Activated CD4-positive, CD25-positive, alpha-beta regulatory T cell treated with anti-CD3 and anti-CD28 coated beads, Interleukin-2, amount 50 U/mL, for 16 hours (primary cell): ENCODE results near the gene MCF2L.

Experiments
- DNase-seq: peaks from one replicate; pipeline ENCODE4 v3.0.0-alpha.2; 2020; ENCODE audit warnings: low read depth, low spot score

Gene MCF2L

DNA sequence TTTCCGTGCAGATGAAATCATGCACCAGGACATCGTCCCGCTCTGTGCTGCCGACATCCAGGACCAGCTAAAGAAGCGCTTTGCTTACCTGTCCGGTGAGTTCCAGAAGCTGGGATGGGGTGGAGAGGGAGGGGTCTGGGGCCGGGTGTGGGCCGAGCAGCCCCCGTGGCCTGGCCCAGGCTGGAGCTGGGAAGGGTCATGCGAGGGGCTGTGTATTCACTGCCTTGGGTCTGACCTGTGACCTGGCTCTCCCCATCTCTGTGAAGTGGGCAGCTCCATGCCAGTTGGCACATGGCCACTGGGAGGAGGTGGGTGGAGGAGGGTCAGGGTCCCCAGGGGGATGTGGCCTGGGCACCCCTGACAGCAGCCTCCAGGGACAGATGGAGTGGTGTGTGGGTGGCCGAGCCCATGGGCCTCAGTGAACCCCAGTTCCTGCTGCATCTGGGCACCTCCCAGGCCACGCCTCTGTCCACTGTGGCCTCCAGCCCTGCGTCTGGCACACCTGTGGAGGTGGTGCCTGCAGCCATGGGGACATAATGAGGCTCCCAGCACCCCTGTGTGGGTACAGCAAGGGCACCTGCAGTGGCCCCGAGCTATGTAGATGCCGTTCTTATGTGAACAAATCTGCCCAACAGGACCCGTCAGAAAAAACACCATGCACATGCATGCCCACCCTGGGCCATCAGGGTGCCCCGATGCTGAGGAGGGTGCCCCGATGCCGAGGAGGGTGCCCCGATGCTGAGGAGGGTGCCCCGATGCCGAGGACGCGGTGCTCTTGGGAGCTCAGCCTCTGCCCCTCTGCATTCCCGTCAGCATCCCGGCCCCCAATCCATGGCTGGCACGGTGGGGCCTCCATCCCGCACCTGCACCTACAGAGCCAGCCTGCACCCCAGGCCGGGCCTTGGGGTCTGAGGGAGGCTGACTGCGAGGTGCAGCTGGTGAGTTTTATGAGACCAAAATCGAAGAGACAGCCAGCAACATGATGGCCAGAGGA lies 46.0 kb downstream of the MCF2L start:
- no peak for DNase-seq

DNA sequence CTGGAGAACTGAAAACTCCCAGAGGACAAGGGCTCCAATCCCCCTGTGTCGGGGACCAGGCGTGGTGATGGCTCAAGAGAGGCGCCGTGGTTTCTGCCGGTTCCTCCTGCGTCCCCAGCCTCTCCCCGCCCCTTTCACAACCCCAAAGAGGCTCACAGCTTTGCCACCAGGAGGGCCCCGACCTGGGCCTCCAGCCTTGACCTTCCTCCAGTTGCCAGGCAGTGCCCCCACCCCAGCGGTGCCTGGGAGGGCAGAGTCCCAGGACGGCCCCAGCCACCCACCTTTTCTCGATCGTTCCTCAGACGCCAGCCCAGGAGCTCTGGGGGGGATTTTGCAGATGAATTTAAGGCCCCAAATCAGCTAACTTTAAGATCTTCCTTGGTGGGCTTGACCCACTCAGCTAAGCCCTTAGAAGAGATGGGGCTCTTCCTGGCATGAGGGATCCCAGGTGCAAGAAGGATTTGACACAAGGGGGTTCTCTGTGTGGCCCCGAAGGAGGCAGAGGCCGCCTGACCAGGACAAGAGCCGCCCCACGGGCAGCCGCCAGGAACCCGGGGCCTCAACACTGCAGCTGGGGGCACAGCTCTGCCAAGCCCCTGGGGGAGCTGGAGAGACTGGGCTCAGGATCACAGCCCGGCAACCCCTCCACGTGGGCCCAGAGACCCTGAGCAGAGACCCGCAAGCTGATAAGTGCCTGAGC lies 47.0 kb downstream of the MCF2L start:
- DNase-seq = no peak

DNA sequence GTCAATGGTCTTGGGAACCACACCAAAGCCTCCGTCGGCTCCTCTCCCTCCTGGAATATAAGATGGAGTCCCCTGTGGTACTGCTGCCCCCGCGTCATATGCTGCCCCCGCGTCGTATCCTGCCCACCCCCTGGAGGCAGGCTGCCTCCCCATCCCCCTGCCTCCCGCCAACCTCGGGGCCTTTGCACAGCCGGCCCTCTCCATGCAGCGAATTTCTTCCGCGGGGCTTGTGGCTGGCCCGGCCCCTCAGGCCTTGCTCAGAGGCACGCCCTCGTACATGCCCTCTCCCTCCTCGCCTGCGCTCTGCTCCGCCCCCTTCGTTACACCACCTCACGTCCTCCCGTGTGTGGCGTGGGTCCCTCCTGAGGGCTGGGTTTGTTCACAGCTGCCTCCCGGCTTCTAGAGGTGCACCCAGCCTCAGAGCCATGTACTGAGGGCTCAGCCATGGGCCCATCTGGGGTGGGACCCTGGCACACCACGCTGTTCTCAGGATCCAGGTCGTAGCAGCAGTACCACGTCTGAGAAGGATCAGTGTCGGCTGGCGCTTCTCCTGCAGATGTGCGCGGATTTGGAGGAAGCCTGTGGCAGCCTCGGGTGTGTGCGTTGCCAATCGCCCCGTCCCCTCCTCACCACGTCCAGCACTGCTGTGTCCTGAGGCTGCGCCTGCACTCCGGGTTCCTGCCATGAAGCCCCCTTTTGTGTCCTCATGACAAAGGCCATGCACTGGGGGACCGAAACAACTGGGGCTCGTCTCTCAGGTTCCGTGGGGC lies 47.7 kb downstream of the MCF2L start:
- DNase-seq = no peak

DNA sequence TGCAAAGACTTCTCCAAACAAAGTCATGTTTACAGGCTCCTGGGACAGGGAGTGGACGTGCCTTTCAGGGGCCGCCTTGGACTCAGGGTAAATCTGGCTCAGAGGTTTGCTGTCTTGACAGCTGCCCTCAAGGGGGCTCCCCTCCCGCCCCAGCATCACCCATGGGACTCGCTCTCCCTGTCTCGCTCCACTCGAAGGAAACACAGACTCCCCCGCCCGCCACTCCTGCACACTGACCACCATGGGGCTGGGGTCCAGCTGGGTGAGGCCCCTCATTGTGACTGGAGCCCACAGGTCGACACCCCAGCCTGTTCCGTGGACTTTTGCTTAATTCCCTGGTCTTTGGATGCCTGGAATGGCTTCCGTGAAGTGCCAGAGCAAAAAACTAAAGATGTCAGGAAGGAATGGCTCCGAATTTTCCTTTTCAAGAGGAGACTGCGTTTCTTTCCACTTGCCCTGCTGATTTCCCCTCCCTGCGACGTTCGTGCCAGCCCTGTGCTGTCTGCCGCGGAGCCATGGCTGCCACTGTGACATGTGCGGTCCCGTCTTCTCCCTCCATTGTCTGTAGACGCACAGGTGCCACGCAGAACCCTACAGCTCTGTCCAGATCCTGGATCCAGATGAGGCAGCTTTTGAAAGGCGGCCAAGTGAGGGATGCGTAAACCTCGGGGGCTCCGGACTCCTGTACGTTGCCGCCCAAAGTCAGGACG lies 48.6 kb downstream of the MCF2L start:
- no peak for DNase-seq

DNA sequence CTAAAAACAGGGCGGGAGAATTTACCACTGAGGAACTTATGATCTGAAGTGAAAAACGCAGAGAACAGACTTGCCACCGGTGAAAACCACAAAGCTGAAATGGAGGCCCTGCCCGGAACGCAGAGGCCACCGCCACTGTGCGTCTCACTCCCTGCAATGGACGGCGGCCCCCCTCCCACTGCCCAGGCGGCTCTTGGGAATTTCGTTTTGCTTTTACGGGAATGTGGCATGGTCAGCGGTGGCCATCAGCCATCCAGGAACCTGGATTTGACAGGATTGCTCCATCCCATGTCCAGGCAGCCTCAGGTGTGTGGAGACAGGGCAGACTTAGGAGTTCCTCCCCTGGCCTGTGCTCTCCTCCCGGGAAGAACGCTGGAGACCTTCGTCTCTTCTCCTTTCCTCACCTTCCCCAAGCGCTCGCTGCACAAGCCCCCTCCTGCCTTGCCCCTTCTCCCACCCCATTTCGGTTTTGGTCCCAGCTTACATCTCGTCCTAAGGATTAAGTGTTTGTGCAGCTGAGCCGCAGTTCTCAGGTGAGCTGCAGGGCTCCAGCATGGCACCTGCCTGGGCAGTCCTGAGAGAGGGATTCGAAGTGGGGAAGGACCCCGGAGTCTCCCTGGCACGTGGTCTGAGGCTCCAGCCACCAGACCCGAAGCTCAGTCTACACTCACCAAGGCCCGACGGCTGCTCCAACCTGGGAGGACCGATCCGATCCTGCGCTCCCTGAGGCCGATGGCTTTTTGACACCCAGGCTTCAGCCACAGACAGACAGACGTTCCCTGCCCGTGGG lies 49.9 kb downstream of the MCF2L start:
- no peak for DNase-seq

DNA sequence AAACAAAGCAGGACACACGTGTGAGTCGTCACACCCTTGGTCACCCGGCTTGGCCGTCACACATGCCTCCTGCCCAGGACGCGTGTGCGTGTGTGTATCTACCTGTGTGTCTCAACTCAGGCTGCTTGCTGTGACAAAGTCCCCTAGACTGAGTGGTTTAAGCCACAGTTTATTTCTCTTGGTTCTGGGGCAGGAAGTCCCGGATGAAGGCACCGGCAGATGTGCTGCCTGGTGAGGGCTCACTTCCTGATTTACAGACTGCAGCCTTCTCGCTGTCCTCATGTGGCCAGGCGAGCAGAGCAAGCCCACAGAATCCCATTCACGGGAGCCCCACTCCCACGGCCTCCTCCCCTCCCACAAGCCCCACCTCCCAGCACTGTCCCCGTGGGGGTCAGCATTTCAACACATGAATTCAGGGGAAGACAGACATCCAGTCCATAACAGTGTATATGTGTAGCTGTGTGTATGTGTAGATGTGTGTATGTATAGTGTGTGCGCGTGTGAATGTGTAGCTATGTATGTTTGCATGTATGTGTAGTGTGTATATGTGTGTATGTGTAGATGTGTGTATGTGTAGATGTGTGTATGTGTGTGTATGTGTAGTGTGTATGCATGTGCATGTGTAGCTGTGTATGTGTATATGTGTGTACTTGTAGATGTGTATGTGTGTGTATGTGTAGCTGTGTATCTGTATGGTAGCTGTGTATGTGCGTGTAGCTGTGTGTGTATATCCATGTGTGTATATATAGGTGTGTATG lies 51.5 kb downstream of the MCF2L start:
- no peak for DNase-seq

DNA sequence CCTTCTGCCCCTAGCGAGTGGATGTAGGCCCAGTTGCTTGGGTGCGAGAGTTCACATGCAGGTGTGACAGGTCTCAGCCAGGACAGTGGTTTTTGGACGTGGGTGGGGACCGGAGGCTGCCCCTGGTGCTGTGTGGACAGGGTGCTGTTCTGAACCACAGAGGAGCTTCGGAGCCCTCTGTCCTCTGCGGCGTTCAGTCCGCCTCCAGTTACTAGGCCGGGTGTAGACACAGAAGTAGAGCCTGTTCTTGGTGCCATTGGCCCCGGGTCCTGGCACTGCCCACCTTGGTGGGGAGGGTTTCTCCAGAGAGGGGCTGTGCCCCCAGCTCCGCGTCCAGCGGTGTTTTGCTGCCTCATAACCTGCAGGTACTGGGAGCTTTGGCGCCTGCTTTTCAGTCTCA lies 52.4 kb downstream of the MCF2L start:
- DNase-seq = no peak

DNA sequence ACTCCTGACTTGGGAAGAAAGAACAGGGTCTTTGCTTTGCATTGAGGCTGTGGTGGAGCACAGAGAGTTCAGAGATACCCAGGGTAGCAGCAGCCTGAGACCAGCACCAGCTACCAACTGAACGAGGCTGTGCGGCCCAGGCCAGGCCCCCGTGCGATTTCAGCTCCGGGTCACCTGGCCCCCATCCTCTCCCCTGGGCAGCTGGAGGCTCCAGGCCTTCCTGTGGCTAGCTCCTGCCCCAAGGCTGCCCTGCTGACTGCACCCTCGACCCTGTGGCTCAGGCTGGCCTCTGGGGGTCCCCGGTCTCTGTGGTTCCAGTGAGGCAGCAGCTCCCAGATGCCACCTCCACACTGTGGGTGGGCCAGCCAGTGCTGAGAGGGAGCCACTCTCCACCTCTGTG lies 52.8 kb downstream of the MCF2L start:
- no peak for DNase-seq

DNA sequence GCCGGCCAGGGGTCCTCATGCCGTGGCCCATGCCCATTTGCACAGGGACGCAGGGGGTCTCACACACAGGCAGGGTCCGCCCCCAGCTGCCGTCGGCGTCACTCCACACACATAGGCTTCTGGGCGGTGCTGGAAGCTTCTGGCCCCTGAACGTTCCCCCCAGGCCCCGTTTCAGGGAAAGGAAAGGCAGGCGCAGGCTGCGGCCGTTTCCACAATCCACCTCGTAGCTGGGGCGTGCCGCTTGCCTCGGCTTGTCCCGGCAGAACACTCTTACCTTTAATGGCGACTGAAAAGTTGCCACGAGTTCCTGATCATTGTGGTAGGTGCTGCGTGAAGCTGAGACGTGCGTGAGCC lies 53.4 kb downstream of the MCF2L start:
- DNase-seq = no peak

DNA sequence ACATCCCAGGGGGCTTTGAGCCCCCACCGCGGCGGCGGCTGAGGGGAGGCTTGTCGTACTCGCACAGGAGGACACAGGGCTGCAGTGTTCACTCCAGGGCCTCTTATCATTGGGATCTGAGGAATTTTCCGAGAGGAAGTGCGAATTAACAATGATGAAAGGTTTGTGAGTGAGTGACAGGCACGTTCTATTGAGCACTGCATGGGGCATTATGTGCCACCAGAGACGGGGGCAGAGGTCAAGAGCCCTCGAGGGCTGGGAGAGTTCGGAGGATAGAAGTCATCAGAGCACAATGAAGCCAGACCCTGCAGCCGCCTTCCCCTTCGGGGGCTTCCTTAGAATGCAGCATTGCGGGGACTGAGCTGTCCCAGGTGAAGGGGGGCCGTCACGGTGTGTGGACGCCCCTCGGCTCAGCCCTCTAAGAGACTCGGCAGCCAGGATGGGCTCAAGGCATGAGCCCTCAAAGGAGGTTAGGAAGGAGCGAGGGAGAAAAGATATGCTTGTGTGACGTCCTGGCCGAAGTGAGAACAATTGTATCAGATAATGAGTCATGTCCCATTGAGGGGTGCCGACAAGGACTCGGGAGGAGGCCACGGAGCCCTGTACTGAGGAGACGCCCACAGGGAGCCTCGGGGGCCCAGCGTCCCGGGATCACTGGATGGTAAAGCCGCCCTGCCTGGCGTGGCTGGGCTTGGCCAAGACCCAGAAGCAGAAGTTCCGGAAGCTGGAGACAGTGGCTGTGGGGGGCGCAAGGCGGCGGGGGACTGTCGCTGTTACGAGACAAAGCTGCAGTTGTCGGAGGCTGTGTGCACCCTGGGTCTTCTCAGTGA lies 53.9 kb downstream of the MCF2L start:
- DNase-seq = no peak

DNA sequence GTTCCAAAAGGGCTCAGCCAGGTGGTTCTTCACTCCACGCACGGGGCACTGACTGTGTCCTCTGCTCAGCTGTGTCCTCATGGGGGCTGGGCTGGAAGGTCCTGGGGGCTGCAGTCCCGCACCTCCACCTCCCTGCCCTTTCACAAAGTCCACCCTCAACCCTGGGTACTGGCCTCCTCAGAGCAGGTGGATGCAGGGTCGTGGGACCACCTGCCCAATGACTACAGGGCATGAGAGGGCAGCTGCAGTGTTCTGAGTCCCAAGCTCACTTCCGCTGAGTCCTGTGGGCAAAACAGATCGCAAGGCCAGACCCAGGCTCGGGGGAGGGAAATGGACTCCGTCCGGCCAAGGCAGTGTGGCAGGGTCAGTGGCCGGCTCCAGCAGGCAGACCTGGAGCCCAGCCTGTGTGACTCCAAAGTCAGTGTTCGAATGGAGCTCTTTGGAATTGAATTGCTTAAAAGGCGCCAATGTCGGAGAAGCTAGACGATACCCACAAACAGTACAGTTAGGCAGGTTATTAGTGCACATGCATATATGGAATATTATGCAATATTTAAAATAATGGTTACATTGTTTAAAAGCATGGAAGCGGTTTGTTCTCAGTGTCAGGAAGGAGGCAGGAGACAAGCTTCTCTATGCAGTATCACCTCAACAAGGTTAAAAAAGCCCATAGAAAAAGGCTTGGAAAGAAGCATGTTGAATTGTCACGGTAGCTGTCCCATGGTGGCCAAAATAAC lies 54.8 kb downstream of the MCF2L start:
- no peak for DNase-seq

DNA sequence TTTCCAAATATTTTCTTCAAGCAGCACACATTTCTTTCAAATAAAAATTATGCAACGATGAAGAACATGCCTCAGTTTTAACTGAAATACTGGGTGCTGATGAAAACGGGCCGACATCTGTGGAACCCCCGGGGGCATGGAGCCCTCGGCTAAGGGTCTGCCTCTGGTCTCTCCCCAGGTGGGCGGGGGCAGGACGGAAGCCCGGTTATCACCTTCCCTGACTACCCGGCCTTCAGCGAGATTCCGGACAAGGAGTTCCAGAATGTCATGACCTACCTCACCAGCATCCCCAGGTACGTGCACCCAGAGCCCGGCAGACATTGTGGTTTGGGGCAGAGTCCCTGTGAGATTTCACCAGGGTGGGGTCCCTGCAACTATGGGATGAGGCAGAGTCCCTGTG lies 55.5 kb downstream of the MCF2L start:
- DNase-seq = no peak

DNA sequence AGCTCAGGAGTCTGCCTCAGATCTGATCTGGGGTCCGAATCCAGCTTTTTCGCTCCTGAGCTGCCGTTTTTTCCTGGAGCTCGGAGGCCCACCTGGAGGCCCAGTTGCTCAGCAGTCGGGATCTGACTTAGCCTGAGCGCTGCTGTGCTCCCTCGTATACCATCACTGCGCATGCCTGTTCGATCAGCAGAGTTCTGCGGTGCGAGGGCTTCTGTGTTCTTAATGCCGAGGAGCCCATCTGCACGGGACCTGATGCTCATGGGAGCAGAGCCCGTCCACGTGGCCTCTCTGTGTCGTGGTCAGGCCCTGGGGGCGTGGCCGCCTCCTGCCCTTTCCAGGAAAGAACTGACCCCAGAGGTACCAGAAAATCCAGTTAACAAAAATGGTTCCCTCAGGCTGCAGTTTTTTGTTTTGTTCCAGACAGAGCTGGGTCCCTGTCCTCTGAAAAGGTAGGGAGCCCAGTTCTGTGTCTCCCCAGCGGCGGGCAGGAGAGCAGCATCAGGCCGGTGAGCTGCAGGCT lies 57.4 kb downstream of the MCF2L start:
- no peak for DNase-seq

DNA sequence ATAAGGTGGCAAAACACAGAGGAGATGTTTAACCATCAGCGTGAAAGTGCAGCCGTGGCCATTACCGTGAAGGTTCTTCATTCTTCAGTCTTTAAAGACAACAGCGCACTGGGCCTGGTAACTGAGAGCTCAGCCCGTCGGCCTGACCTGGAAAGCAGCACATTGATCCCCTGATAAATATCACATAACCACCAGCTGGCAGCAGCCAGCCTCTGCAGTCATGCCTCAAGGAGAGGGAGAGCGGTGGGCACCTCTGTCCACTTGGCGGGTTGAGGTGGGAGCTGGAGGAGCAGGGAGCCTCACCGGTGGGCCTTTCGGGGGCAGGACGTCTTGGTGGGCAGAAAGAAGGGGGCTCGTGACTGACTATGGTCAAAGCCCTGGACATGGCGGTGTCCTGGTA lies 58.1 kb downstream of the MCF2L start:
- DNase-seq = no peak

DNA sequence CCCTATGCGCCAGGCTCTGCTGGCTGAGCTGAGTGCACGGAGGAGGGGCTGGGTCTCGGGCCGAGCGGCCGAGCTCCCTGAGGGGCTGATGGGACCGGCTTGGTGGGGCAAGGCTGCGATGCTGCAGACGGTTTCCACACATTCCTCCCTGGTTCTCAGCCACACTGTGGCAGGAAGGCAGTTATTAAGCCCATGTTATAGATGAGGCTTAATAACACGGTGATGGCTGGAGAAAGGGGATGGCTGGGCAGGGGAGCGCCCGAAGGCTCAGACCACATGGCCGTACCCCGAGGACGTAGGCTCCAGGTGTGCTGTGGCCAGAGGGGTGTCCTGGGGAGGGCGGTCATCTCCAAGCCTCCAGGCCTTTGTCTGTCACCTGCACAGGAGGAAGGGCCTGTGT lies 58.6 kb downstream of the MCF2L start:
- no peak for DNase-seq

DNA sequence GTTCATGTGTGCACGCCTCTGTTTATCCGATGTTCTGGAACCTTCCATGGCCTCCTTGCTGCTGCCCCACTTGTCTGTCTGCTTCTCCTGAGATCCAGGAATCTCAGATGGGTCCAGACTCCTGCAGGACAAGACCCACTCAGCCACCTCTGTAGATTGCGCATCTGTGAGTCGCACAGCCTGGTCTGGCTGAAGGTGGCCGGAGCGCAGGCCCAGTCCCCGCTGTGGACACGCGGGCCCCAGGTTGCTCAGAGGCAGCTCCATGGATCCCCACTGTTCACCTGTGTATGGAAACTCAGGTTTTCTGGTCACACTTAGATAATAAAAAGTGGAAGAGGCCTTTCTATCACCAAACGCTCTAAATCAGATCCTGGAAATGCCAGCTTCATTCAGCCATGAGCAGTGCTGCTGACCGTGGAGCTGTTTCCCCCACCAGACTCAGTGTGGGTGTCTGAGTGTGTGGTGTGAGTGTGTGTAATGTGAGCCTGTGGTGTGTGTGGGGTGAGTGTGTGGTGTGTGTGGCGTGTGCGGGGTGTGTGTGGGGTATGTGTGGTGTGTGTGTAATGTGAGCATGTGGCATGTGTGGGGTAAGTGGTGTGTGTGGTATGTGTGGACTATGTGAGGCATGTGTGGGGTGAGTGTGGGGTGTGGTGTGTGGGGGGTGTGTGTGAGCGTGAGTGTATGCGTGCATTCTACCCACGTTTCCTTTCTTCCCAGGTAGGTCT lies 59.5 kb downstream of the MCF2L start:
- no peak for DNase-seq

DNA sequence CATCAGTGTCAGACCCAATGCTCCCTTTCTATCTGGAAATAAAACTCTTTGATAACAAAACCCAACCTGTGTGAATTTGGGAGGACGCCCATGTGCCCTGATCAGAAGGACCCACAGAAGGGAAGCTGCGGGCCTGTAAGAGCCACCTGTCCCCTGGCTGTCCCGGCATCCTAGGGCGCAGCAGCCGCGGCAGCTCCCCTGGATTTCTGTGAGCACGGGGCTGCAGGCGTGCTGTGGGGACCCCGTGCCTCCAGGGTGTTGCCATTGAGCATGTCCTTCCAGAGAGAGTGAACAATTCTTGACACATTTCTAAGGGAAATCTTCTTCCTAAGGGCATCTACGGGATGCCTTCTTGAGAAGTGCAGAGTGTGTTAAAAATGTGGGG lies 60.0 kb downstream of the MCF2L start:
- no peak for DNase-seq
